HG03520 (cell line): ENCODE measurements around the gene FAM72B.
"Not testable (repeated sequence)": the region's sequence is repeated elsewhere in the genome, so short reads cannot be mapped to it uniquely, and the experiment has no call there.

Source experiments
- ATAC-seq: cut with Tn5 transposase; IDR thresholded peaks from one replicate; pipeline ENCODE4 v1.9.1; 2021; ENCODE audit warnings: mild to moderate bottlenecking, moderate library complexity; ENCODE audit not compliant: unreplicated experiment

The FAM72B gene

GRCh38 chr1:121200985-121201981, 17.1 kb upstream of the FAM72B start:
- ATAC-seq: not testable (repeated sequence)

- not testable (repeated sequence) for ATAC-seq
Measured at GRCh38 chr1:121200232-121200631, 16.1 kb upstream of the FAM72B start.

GRCh38 chr1:121199763-121200162, 15.6 kb upstream of the FAM72B start:
- not testable (repeated sequence) for ATAC-seq

- not testable (repeated sequence) for ATAC-seq
Measured at GRCh38 chr1:121197095-121197882, 13.1 kb upstream of the FAM72B start.

- not testable (repeated sequence) for ATAC-seq
Measured at GRCh38 chr1:121192512-121192911, 8.4 kb upstream of the FAM72B start.

- not testable (repeated sequence) for ATAC-seq
Measured at GRCh38 chr1:121187914-121188313, 3.8 kb upstream of the FAM72B start.

GRCh38 chr1:121186191-121186590, 2.1 kb upstream of the FAM72B start:
- not testable (repeated sequence) for ATAC-seq

GRCh38 chr1:121185140-121185708, 1.1 kb upstream of the FAM72B start:
- peak; percentile 0 for ATAC-seq

- not testable (repeated sequence) for ATAC-seq
Measured at GRCh38 chr1:121183867-121184266, 273 bp downstream of the FAM72B start.

GRCh38 chr1:121178197-121178596, 5.9 kb downstream of the FAM72B start:
- not testable (repeated sequence) for ATAC-seq

GRCh38 chr1:121176649-121177048, 7.5 kb downstream of the FAM72B start:
- not testable (repeated sequence) for ATAC-seq

- not testable (repeated sequence) for ATAC-seq
Measured at GRCh38 chr1:121168152-121168668, 15.9 kb downstream of the FAM72B start.

- ATAC-seq: not testable (repeated sequence)
Measured at GRCh38 chr1:121167225-121167738, 16.9 kb downstream of the FAM72B start.

GRCh38 chr1:121165296-121165695, 18.8 kb downstream of the FAM72B start:
- ATAC-seq: not testable (repeated sequence)

GRCh38 chr1:121163850-121164757, 20.0 kb downstream of the FAM72B start:
- not testable (repeated sequence) for ATAC-seq

- not testable (repeated sequence) for ATAC-seq
Measured at GRCh38 chr1:121161199-121161901, 22.8 kb downstream of the FAM72B start.

GRCh38 chr1:121160118-121160517, 24.0 kb downstream of the FAM72B start:
- ATAC-seq: not testable (repeated sequence)

- not testable (repeated sequence) for ATAC-seq
Measured at GRCh38 chr1:121157609-121158008, 26.5 kb downstream of the FAM72B start.
